ENCODE measurements around the gene GIGYF2. TPM values are rescaled to one million over a fixed set of nuclear protein-coding genes. Genes with fewer than 3 reads are reported as not detected.

GIGYF2 gene
- total RNA-seq, 2 donors from 2014 or later, result 61.3 to 106 TPM

- no peak for DNase-seq (ENCODE audit: low spot score)
- peak overlapping the region; percentile 38 to 45 for H3K4me3 ChIP-seq
- TF ChIP-seq, protein P1, sequence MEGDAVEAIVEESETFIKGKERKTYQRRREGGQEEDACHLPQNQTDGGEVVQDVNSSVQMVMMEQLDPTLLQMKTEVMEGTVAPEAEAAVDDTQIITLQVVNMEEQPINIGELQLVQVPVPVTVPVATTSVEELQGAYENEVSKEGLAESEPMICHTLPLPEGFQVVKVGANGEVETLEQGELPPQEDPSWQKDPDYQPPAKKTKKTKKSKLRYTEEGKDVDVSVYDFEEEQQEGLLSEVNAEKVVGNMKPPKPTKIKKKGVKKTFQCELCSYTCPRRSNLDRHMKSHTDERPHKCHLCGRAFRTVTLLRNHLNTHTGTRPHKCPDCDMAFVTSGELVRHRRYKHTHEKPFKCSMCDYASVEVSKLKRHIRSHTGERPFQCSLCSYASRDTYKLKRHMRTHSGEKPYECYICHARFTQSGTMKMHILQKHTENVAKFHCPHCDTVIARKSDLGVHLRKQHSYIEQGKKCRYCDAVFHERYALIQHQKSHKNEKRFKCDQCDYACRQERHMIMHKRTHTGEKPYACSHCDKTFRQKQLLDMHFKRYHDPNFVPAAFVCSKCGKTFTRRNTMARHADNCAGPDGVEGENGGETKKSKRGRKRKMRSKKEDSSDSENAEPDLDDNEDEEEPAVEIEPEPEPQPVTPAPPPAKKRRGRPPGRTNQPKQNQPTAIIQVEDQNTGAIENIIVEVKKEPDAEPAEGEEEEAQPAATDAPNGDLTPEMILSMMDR (IDR thresholded peaks at IDR 0.05), result no peak
- no peak for TF ChIP-seq POLR2AphosphoS5 (IDR thresholded peaks at IDR 0.05)
- no peak for TF ChIP-seq POLR2A (IDR thresholded peaks at IDR 0.05)
- no peaks in the 10 kb centered on the region for H3K9me3 ChIP-seq
- WGBS, result 32% methylated on average over 14 of the region's 21 CpGs
- no peaks in the 10 kb centered on the region for H3K27me3 ChIP-seq (replicated peaks; ENCODE audit: insufficient read depth)
- H3K4me1 ChIP-seq (replicated peaks), result no peaks in the 10 kb centered on the region
- intact Hi-C loops (cut with DNase I), result no loop called here
- no peak overlapping the region for H3K27ac ChIP-seq
- no peaks in the 10 kb centered on the region for H3K36me3 ChIP-seq
Measured at GRCh38 chr2:232876978-232877441, 179.9 kb downstream of the GIGYF2 start.

DNA sequence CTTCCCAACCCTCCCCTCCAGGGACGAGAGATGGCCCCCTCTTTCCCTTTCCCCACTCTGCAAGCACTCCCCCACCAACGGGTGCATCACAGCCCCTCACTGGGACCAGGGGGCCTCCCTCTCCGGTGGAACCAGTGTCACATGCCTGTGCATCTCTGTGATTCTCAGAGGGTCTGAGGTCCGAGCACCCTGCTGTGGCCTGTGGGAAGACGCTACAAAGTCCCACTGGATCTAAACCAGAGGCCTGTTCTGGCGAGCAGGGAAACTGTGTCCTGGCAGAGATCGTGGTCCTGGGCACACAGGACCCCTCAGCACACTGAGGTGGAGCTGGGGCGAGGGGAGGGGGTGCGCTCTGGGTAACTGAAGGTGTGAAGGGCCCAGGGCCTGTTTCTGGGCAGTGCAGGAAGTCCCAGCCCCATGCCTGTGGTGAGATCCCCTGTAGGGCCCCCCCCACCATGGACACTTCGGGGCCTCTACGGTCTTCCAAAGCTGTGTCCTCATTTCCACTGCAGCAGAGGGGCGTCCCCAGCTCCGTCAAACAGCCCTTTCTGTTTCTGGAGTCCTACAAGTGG lies 180.9 kb downstream of the GIGYF2 start:
- intact Hi-C loops (cut with DNase I), result no loop called here
- WGBS, result 92% methylated on average over 13 of the region's 13 CpGs

DNA sequence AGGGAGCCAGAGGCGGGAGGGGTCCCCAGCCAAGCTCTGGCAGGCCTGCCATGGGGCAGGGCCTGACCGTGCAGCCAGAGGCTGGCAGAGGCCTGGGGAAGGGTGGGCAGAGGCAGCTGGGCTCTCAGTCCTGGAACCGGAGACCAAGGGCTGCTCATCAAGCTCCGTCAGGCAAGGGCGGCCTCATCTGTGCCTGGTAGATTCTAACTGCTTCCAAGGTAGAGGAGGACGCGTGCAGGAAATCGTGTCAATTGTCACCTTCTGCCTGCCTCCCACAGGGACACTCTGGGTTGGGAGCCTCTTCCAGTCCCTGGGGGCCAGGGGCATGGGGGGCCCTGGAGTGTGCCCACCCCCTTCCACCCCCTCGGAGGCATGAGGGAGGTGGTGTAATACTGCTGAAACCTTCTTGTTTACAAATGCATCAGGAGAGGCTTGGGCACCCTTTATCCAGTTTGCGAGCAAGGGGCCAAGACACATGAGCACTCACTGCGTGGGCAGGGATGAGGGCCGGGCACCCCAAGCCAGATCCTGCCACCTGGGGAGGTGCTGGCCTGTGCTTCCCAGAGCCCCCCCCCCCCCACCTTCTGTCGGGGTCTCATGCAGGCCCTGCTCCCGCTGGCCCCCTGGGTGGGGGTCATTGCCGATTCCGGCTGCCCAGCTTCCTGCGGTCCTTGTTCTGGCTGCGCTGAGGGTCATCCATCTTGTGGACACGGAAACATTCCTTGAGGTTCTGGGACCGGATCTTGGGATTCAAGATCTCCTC lies 181.9 kb downstream of the GIGYF2 start:
- Histone ChIP-seq H3K4me3 (no peak overlapping the region), H3K27me3 (replicated peaks; ENCODE audit: insufficient read depth) (no peaks in the 10 kb centered on the region), H3K9me3 (no peaks in the 10 kb centered on the region), H3K36me3 (no peaks in the 10 kb centered on the region), H3K4me1 (replicated peaks) (no peaks in the 10 kb centered on the region), H3K27ac (no peak overlapping the region)
- DNase-seq (ENCODE audit: low spot score), result no peak
- TF ChIP-seq POLR2A (IDR thresholded peaks at IDR 0.05) (no peak), POLR2AphosphoS5 (IDR thresholded peaks at IDR 0.05) (no peak)
- TF ChIP-seq, protein P1 (IDR thresholded peaks at IDR 0.05), result no peak
- WGBS, result 89% methylated on average over 13 of the region's 20 CpGs
- intact Hi-C loops (cut with DNase I), result no loop called here

More for the DNA sequence above, 180.9 kb downstream of the GIGYF2 start:
- Histone ChIP-seq H3K27ac (no peak overlapping the region), H3K4me1 (replicated peaks) (no peaks in the 10 kb centered on the region), H3K36me3 (no peaks in the 10 kb centered on the region), H3K27me3 (replicated peaks; ENCODE audit: insufficient read depth) (no peaks in the 10 kb centered on the region), H3K9me3 (no peaks in the 10 kb centered on the region), H3K4me3 (no peak overlapping the region)
- TF ChIP-seq POLR2A (IDR thresholded peaks at IDR 0.05) (no peak), POLR2AphosphoS5 (IDR thresholded peaks at IDR 0.05) (no peak)
- TF ChIP-seq, protein P1 (IDR thresholded peaks at IDR 0.05), result no peak
- DNase-seq (ENCODE audit: low spot score), result no peak

GRCh38 chr2:232879618-232880494 lies 182.7 kb downstream of the GIGYF2 start:
- no peak for DNase-seq (ENCODE audit: low spot score)
- no peaks in the 10 kb centered on the region for H3K36me3 ChIP-seq
- H3K27me3 ChIP-seq (replicated peaks; ENCODE audit: insufficient read depth), result no peaks in the 10 kb centered on the region
- no peaks in the 10 kb centered on the region for H3K9me3 ChIP-seq
- no peak overlapping the region for H3K4me3 ChIP-seq
- WGBS, result 86% methylated on average over 17 of the region's 21 CpGs
- no peaks in the 10 kb centered on the region for H3K4me1 ChIP-seq (replicated peaks)
- intact Hi-C loops (cut with DNase I), result no loop called here
- no peak overlapping the region for H3K27ac ChIP-seq
- TF ChIP-seq POLR2A (IDR thresholded peaks at IDR 0.05), result no peak
- TF ChIP-seq, protein P1 (IDR thresholded peaks at IDR 0.05), result no peak
- TF ChIP-seq POLR2AphosphoS5 (IDR thresholded peaks at IDR 0.05), result no peak

Measured in prostate gland (tissue), 2 donors.